ENCODE data around the gene MRPL53. TPM values are rescaled to one million over a fixed set of nuclear protein-coding genes. Genes with fewer than 3 reads are reported as not detected.

MRPL53 gene
- total and polyA plus RNA-seq, 2 of the 13 experiments (the other 11 are each of a cell fraction or from before 2014, with no cell fraction given): 34.3 to 51.9 TPM

- TF ChIP-seq CSRNP1 (CRISPR knock-in tag; IDR thresholded peaks at IDR 0.05) (0 out of 2 replicates have a peak, but pooled peaks have one; percentile 78), ZNF460 (CRISPR knock-in tag; IDR thresholded peaks at IDR 0.05; ENCODE audit: borderline replicate concordance) (peak; percentile 58; the same call in 1 of the 2 replicates), HDAC2 (CRISPR knock-in tag; IDR thresholded peaks at IDR 0.05) (peak; percentile 88), ZNF512B (CRISPR knock-in tag; IDR thresholded peaks at IDR 0.05; ENCODE audit: borderline replicate concordance) (no peak), GTF3A (CRISPR knock-in tag; conservative IDR thresholded peaks at IDR 0.05) (no peak), NFKBIZ (CRISPR knock-in tag; IDR thresholded peaks at IDR 0.05) (peak; percentile 29), ZNF574 (CRISPR knock-in tag; IDR thresholded peaks at IDR 0.05) (peak; percentile 97), ZNF18 (CRISPR knock-in tag; IDR thresholded peaks at IDR 0.05; ENCODE audit: insufficient replicate concordance) (peak; percentile 37), HOMEZ (CRISPR knock-in tag; IDR thresholded peaks at IDR 0.05; ENCODE audit: low read depth) (peak; percentile 71), IRF1 (CRISPR knock-in tag; IDR thresholded peaks at IDR 0.05; ENCODE audit: low read depth) (0 out of 2 replicates have a peak, but pooled peaks have one; percentile 64), DMAP1 (CRISPR knock-in tag; IDR thresholded peaks at IDR 0.05) (peak; percentile 90), THAP11 (CRISPR knock-in tag; IDR thresholded peaks at IDR 0.05) (peak; percentile 98)
These were observed 10.6 kb upstream of the MRPL53 start, which contains the start of the genes CCDC142 and TTC31 (continued) for GRCh38 chr2:74482801-74483674.

Measured in HepG2 (cell line).